HG03135 (cell line): Measurements from ENCODE around the gene PDCD11.
"Not testable (repeated sequence)": the region's sequence is repeated elsewhere in the genome, so short reads cannot be mapped to it uniquely, and the experiment has no call there.

ENCODE experiments used
- ATAC-seq: cut with Tn5 transposase; IDR thresholded peaks from one replicate; pipeline ENCODE4 v1.9.1; 2021; ENCODE audit warnings: mild to moderate bottlenecking, moderate library complexity; ENCODE audit not compliant: unreplicated experiment

The PDCD11 gene

GRCh38 chr10:103415581-103415980 is 19.2 kb downstream of the PDCD11 start:
- no peak for ATAC-seq

- no peak for ATAC-seq
Measured at GRCh38 chr10:103416436-103417147, 20.2 kb downstream of the PDCD11 start.

- not testable (repeated sequence) for ATAC-seq
Measured at GRCh38 chr10:103417148-103417469, 20.7 kb downstream of the PDCD11 start.

- no peak for ATAC-seq
Measured at GRCh38 chr10:103417601-103418000, 21.2 kb downstream of the PDCD11 start.

- ATAC-seq: no peak
Measured at GRCh38 chr10:103419101-103419500, 22.7 kb downstream of the PDCD11 start.

- no peak for ATAC-seq
Measured at GRCh38 chr10:103423748-103424147, 27.3 kb downstream of the PDCD11 start.

- no peak for ATAC-seq
Measured at GRCh38 chr10:103427866-103428265, 31.4 kb downstream of the PDCD11 start.

- ATAC-seq: no peak
Measured at GRCh38 chr10:103428989-103429643, 32.7 kb downstream of the PDCD11 start.

GRCh38 chr10:103429647-103430046 is 33.2 kb downstream of the PDCD11 start:
- no peak for ATAC-seq

- ATAC-seq: no peak
Measured at GRCh38 chr10:103431902-103432301, 35.5 kb downstream of the PDCD11 start.

GRCh38 chr10:103433858-103434257 is 37.4 kb downstream of the PDCD11 start:
- ATAC-seq: no peak

GRCh38 chr10:103439776-103440175 is 43.4 kb downstream of the PDCD11 start:
- no peak for ATAC-seq

- no peak for ATAC-seq
Measured at GRCh38 chr10:103440416-103440815, 44.0 kb downstream of the PDCD11 start.

- no peak for ATAC-seq
Measured at GRCh38 chr10:103441206-103441605, 44.8 kb downstream of the PDCD11 start.

- no peak for ATAC-seq
Measured at GRCh38 chr10:103441611-103442010, 45.2 kb downstream of the PDCD11 start.

- no peak for ATAC-seq
Measured at GRCh38 chr10:103442031-103442461, 45.6 kb downstream of the PDCD11 start.

GRCh38 chr10:103443475-103444185 is 47.2 kb downstream of the PDCD11 start:
- ATAC-seq: no peak

GRCh38 chr10:103444478-103444877 is 48.1 kb downstream of the PDCD11 start:
- no peak for ATAC-seq

- no peak for ATAC-seq
Measured at GRCh38 chr10:103445366-103445765, 48.9 kb downstream of the PDCD11 start.

- no peak for ATAC-seq
Measured at GRCh38 chr10:103445767-103446567, 49.5 kb downstream of the PDCD11 start.

- ATAC-seq: no peak
Measured at GRCh38 chr10:103447187-103447586, 50.8 kb downstream of the PDCD11 start.
